NT2/D1 (cell line): ENCODE measurements around the gene FOXP1.

Experiments
- DNase-seq: peaks from one replicate; pipeline ENCODE4 v3.0.0-alpha.2; 2011; ENCODE audit warnings: low read depth, low spot score
- H3K27me3 ChIP-seq: 2 replicates; pipeline ENCODE4 v1.6.0; 2011; ENCODE audit warnings: mild to moderate bottlenecking; ENCODE audit not compliant: insufficient read length, insufficient read depth
- H3K36me3 ChIP-seq: 2 replicates; pipeline ENCODE4 v1.6.1; 2011; ENCODE audit warnings: mild to moderate bottlenecking, low read length, mixed read lengths; ENCODE audit not compliant: insufficient read depth, insufficient read length
- H3K4me1 ChIP-seq: 2 replicates; pipeline ENCODE4 v1.5.1; 2011; ENCODE audit not compliant: insufficient read depth, insufficient read length
- H3K4me3 ChIP-seq: 2 replicates; pipeline ENCODE4 v1.5.1; 2011; ENCODE audit warnings: low read depth; ENCODE audit not compliant: insufficient read length
- H3K9ac ChIP-seq: 2 replicates; pipeline ENCODE4 v1.6.0; 2011; ENCODE audit warnings: low read depth; ENCODE audit not compliant: insufficient read length
- H3K9me3 ChIP-seq: 2 replicates; pipeline ENCODE4 v1.5.1; 2011; ENCODE audit warnings: mild to moderate bottlenecking, low read length; ENCODE audit not compliant: insufficient read depth
- SUZ12 ChIP-seq: IDR thresholded peaks from 2 replicates; pipeline ENCODE4 v1.6.1; 2011; ENCODE audit not compliant: insufficient read length, insufficient read depth; ENCODE audit errors: extremely low read depth
- YY1 ChIP-seq: IDR thresholded peaks from 2 replicates; pipeline ENCODE4 v1.6.1; 2011; ENCODE audit not compliant: insufficient read length, insufficient read depth
- ZNF274 ChIP-seq: IDR thresholded peaks from 2 replicates; pipeline ENCODE4 v1.6.1; 2011; ENCODE audit warnings: mild to moderate bottlenecking, low read depth, low read length

Gene FOXP1

GRCh38 chr3:71175691-71176365 lies 407.7 kb downstream of the FOXP1 start:
- Histone ChIP-seq H3K4me3 (no peak overlapping the region), H3K27me3 (no peaks in the 10 kb centered on the region), H3K9me3 (no peaks in the 10 kb centered on the region), H3K9ac (no peak overlapping the region), H3K36me3 (no peaks in the 10 kb centered on the region), H3K4me1 (no peaks in the 10 kb centered on the region)
- no peak for DNase-seq
- no peak for TF ChIP-seq ZNF274
- TF ChIP-seq SUZ12, result no peak
- TF ChIP-seq YY1, result no peak

GRCh38 chr3:71172951-71173350 lies 410.6 kb downstream of the FOXP1 start:
- Histone ChIP-seq H3K4me3 (no peak overlapping the region), H3K9me3 (no peaks in the 10 kb centered on the region), H3K27me3 (no peaks in the 10 kb centered on the region), H3K36me3 (no peaks in the 10 kb centered on the region), H3K4me1 (no peaks in the 10 kb centered on the region), H3K9ac (no peak overlapping the region)
- no peak for DNase-seq
- TF ChIP-seq ZNF274 (no peak), SUZ12 (no peak), YY1 (no peak)

GRCh38 chr3:71172189-71172588 lies 411.3 kb downstream of the FOXP1 start:
- TF ChIP-seq YY1 (no peak), ZNF274 (no peak)
- H3K4me1 ChIP-seq, result no peaks in the 10 kb centered on the region

GRCh38 chr3:71171247-71171646 lies 412.3 kb downstream of the FOXP1 start:
- Histone ChIP-seq H3K27me3 (no peaks in the 10 kb centered on the region), H3K4me1 (no peaks in the 10 kb centered on the region), H3K9me3 (0 out of 2 replicates have a peak, but pooled peaks cover 1% of the 10 kb centered on the region), H3K9ac (no peak overlapping the region), H3K4me3 (no peak overlapping the region), H3K36me3 (peaks cover 7% of the 10 kb centered on the region)
- TF ChIP-seq YY1 (no peak), SUZ12 (no peak), ZNF274 (no peak)
- DNase-seq, result no peak

More at GRCh38 chr3:71172189-71172588, 411.3 kb downstream of the FOXP1 start:
- H3K4me3 ChIP-seq, result no peak overlapping the region
- H3K27me3 ChIP-seq, result no peaks in the 10 kb centered on the region
- no peak for DNase-seq
- no peaks in the 10 kb centered on the region for H3K9me3 ChIP-seq
- H3K36me3 ChIP-seq, result no peaks in the 10 kb centered on the region
- H3K9ac ChIP-seq, result no peak overlapping the region

- Histone ChIP-seq H3K27me3 (no peaks in the 10 kb centered on the region), H3K9me3 (0 out of 2 replicates have a peak, but pooled peaks cover 5% of the 10 kb centered on the region), H3K9ac (no peak overlapping the region), H3K4me1 (no peaks in the 10 kb centered on the region), H3K36me3 (peaks cover 7% of the 10 kb centered on the region), H3K4me3 (no peak overlapping the region)
- no peak for DNase-seq
- TF ChIP-seq ZNF274, result no peak
These were observed 414.6 kb downstream of the FOXP1 start for GRCh38 chr3:71168880-71169411.

- no peak for TF ChIP-seq YY1
- TF ChIP-seq ZNF274, result no peak
- TF ChIP-seq SUZ12, result no peak
- 0 out of 2 replicates have a peak, but pooled peaks cover 5% of the 10 kb centered on the region for H3K9me3 ChIP-seq
- no peak overlapping the region for H3K4me3 ChIP-seq
- H3K27me3 ChIP-seq, result no peaks in the 10 kb centered on the region
- H3K36me3 ChIP-seq, result peaks cover 7% of the 10 kb centered on the region
- no peaks in the 10 kb centered on the region for H3K4me1 ChIP-seq
- no peak for DNase-seq
- H3K9ac ChIP-seq, result no peak overlapping the region
These were observed 415.3 kb downstream of the FOXP1 start for GRCh38 chr3:71168121-71168721.

- no peaks in the 10 kb centered on the region for H3K27me3 ChIP-seq
- H3K36me3 ChIP-seq, result peaks cover 7% of the 10 kb centered on the region
- no peak for DNase-seq
- H3K4me3 ChIP-seq, result no peak overlapping the region
- TF ChIP-seq ZNF274, result no peak
- TF ChIP-seq YY1, result no peak
- TF ChIP-seq SUZ12, result no peak
- H3K9ac ChIP-seq, result no peak overlapping the region
- H3K9me3 ChIP-seq, result peaks cover 11% of the 10 kb centered on the region; the same call in 1 of the 2 replicates
- no peaks in the 10 kb centered on the region for H3K4me1 ChIP-seq
These were observed 416.9 kb downstream of the FOXP1 start for GRCh38 chr3:71166339-71167240.
